ENCODE results near the gene ANKRD53. TPM values are rescaled to one million over a fixed set of nuclear protein-coding genes. Genes with fewer than 3 reads are reported as not detected.

The ANKRD53 gene
- total and polyA plus RNA-seq, 2 donors (not counting 1 experiment from before 2014, with no cell fraction given), result 0.84 TPM

DNA sequence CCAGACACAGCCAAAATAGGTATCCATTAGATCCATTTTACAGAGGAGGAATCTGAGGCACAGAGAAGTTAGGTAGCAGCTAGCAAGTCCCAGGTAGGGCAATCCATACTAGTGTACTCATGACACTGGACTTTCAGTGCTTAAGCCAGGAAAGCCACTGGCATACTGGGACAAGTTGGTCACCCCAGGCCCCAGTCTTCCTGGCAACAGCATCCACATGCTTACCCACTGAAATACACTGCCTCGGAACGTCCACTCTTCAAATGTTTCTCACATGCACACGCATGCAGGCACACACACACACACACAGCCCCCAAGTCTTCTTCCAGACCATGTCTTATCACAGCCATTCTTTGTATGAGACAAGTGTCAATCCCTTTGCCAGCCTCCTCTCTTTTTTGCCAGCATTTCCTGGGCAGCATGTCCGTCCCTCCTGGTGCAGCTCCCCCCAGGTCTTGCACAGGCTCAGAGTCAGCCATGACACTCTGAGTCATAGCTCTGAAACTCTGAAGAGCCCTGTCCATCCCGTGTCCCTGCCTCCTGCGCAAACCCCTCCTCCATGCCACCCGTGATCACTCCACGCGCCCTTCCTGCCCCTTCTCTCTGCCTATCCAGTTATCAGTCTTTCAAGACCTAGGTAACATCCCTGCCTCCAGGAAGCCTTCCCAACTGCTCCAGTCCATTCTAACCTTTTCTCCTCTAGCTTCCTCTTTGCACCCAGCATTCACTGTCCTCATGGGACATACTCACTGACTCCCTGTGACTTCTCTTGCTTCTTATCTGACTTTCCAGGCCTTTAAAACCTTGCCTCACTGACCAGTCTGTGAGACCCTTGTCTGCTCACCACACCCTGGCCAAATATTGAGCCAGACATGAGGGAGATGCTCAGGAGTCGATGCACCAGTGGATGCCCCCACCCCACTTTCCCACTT is 27.1 kb downstream of the ANKRD53 start:
- TF ChIP-seq, protein P1, sequence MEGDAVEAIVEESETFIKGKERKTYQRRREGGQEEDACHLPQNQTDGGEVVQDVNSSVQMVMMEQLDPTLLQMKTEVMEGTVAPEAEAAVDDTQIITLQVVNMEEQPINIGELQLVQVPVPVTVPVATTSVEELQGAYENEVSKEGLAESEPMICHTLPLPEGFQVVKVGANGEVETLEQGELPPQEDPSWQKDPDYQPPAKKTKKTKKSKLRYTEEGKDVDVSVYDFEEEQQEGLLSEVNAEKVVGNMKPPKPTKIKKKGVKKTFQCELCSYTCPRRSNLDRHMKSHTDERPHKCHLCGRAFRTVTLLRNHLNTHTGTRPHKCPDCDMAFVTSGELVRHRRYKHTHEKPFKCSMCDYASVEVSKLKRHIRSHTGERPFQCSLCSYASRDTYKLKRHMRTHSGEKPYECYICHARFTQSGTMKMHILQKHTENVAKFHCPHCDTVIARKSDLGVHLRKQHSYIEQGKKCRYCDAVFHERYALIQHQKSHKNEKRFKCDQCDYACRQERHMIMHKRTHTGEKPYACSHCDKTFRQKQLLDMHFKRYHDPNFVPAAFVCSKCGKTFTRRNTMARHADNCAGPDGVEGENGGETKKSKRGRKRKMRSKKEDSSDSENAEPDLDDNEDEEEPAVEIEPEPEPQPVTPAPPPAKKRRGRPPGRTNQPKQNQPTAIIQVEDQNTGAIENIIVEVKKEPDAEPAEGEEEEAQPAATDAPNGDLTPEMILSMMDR (IDR thresholded peaks at IDR 0.05), result no peak
- no peak for TF ChIP-seq EZH2 (IDR thresholded peaks at IDR 0.05; ENCODE audit: borderline replicate concordance, insufficient read depth, low read depth, low read length, poor library complexity, severe bottlenecking)
- CTCF ChIA-PET, result interaction anchor here (2.0 kb wide), 1 partner anchor 40 kb away, joined by 11 read pairs; no protein-coding TSS in a partner anchor
- ATAC-seq (ENCODE audit: low read depth), result no peak
- H3K4me3 Mint-ChIP-seq, result no peak overlapping the region
- Histone ChIP-seq H3K79me2 (ENCODE audit: control insufficient read depth, insufficient read depth, low read length) (no peaks in the 10 kb centered on the region), H3K9ac (ENCODE audit: low read length) (no peak overlapping the region), H2AFZ (ENCODE audit: insufficient read depth, low read depth, low read length, poor library complexity, severe bottlenecking) (no peak overlapping the region), H3K36me3 (replicated peaks in 1 of 2; ENCODE audit: control extremely low read depth in 1 of 2, control insufficient read depth in 1 of 2, extremely low read depth in 1 of 2, insufficient read depth in 2 of 2, low read length in 1 of 2) (no peaks in the 10 kb centered on the region), H3K4me1 (ENCODE audit: control insufficient read depth in 2 of 2, insufficient read depth in 2 of 2, low read length in 2 of 2) (peaks cover 3 to 10% of the 10 kb centered on the region in 2 donors), H3K4me2 (replicated peaks; ENCODE audit: low read depth, low read length, poor library complexity, severe bottlenecking) (no peak overlapping the region), H3K27me3 (replicated peaks in 1 of 4; ENCODE audit: control extremely low read depth in 1 of 4, control insufficient read depth in 3 of 4, insufficient read depth in 4 of 4, low read length in 3 of 4) (peaks cover 0 to 1% (median 0%) of the 10 kb centered on the region in 4 experiments), H3K27ac (ENCODE audit: low read length in 2 of 2) (no peak overlapping the region), H3K4me3 (ENCODE audit: control extremely low read depth in 1 of 5, extremely low read depth in 1 of 5, insufficient read depth in 1 of 5, low read depth in 2 of 5, low read length in 4 of 5) (no peak overlapping the region), H3K9me3 (ENCODE audit: control extremely low read depth in 1 of 3, control insufficient read depth in 2 of 3, insufficient read depth in 1 of 3, low read length in 2 of 3) (peaks cover 0 to 5% (median 0%) of the 10 kb centered on the region in 3 donors), H4K20me1 (ENCODE audit: control insufficient read depth, insufficient read depth, low read length, poor library complexity, severe bottlenecking) (no peaks in the 10 kb centered on the region)
- no peak overlapping the region for H3K27ac Mint-ChIP-seq
- H3K27me3 Mint-ChIP-seq, result peaks cover 22% of the 10 kb centered on the region
- POLR2A ChIA-PET, result no interaction called here
- intact Hi-C loops (cut with micrococcal nuclease), result no loop called here
- WGBS (ENCODE audit: insufficient coverage), result 92% methylated on average over 9 of the region's 10 CpGs
- DNase-seq, result no peak
- no peaks in the 10 kb centered on the region for H3K9me3 Mint-ChIP-seq (ENCODE audit: insufficient read depth)
- peaks cover 5% of the 10 kb centered on the region for H3K4me1 Mint-ChIP-seq

DNA sequence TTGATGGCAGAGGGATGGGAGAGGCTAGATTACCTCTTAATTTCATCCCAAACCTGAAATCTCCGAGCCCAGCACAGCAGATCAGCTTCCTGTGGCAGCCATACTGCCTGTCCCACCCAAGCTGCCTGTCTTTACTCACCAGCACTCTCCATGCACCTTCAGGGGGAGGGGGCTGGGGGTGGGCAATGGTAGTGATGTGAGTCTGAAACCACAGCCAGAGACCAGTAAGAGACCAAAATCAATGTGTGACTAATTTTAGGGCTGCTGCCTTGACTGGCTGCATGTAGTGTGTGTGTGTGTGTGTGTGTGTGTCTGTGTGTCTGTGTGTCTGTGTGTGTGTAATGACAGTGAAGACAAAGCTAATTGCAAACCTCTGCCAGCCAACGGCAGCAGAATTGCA is 27.9 kb downstream of the ANKRD53 start:
- Mint-ChIP-seq H3K9me3 (ENCODE audit: insufficient read depth) (no peaks in the 10 kb centered on the region), H3K27me3 (peaks cover 22% of the 10 kb centered on the region), H3K4me1 (no peaks in the 10 kb centered on the region), H3K27ac (no peak overlapping the region), H3K4me3 (no peak overlapping the region)
- TF ChIP-seq, protein P1 (IDR thresholded peaks at IDR 0.05), result no peak
- no peak for TF ChIP-seq EZH2 (IDR thresholded peaks at IDR 0.05; ENCODE audit: borderline replicate concordance, insufficient read depth, low read depth, low read length, poor library complexity, severe bottlenecking)
- ATAC-seq (ENCODE audit: low read depth) (no peak), DNase-seq (no peak)
- H2AFZ ChIP-seq (ENCODE audit: insufficient read depth, low read depth, low read length, poor library complexity, severe bottlenecking), result no peak overlapping the region
- no peak overlapping the region for H3K4me3 ChIP-seq (ENCODE audit: control extremely low read depth in 1 of 5, extremely low read depth in 1 of 5, insufficient read depth in 1 of 5, low read depth in 2 of 5, low read length in 4 of 5)
- no peaks in the 10 kb centered on the region for H3K79me2 ChIP-seq (ENCODE audit: control insufficient read depth, insufficient read depth, low read length)
- H3K9ac ChIP-seq (ENCODE audit: low read length), result no peak overlapping the region
- peaks cover 0 to 3% (median 0%) of the 10 kb centered on the region in 4 experiments for H3K27me3 ChIP-seq (replicated peaks in 1 of 4; ENCODE audit: control extremely low read depth in 1 of 4, control insufficient read depth in 3 of 4, insufficient read depth in 4 of 4, low read length in 3 of 4)
- 100% methylated on average over 1 of the region's 2 CpGs for WGBS (ENCODE audit: insufficient coverage)
- H3K27ac ChIP-seq (ENCODE audit: low read length in 2 of 2), result no peak overlapping the region
- H3K9me3 ChIP-seq (ENCODE audit: control extremely low read depth in 1 of 3, control insufficient read depth in 2 of 3, insufficient read depth in 1 of 3, low read length in 2 of 3), result no peaks in the 10 kb centered on the region
- intact Hi-C loops (cut with micrococcal nuclease), result no loop called here
- no peak overlapping the region for H3K4me2 ChIP-seq (replicated peaks; ENCODE audit: low read depth, low read length, poor library complexity, severe bottlenecking)
- peaks cover 0 to 2% of the 10 kb centered on the region in 2 donors for H3K4me1 ChIP-seq (ENCODE audit: control insufficient read depth in 2 of 2, insufficient read depth in 2 of 2, low read length in 2 of 2)
- POLR2A ChIA-PET, result no interaction called here
- H3K36me3 ChIP-seq (replicated peaks in 1 of 2; ENCODE audit: control extremely low read depth in 1 of 2, control insufficient read depth in 1 of 2, extremely low read depth in 1 of 2, insufficient read depth in 2 of 2, low read length in 1 of 2), result no peaks in the 10 kb centered on the region
- no peaks in the 10 kb centered on the region for H4K20me1 ChIP-seq (ENCODE audit: control insufficient read depth, insufficient read depth, low read length, poor library complexity, severe bottlenecking)
- CTCF ChIA-PET, result no interaction called here
